HepG2 (cell line): Measurements from ENCODE around the gene CAMK2N2. TPM values are rescaled to one million over a fixed set of nuclear protein-coding genes. Genes with fewer than 3 reads are reported as not detected.

Experiments used
- BRF2 ChIP-seq: sonication (generic); formaldehyde crosslinking; IDR thresholded peaks from 2 replicates; pipeline ENCODE4 v1.8.1; 2022; ENCODE audit warnings: mild to moderate bottlenecking, missing genetic modification reagents
- ELF1 ChIP-seq: sonication (generic); formaldehyde crosslinking; IDR thresholded peaks from 2 replicates; pipeline ENCODE4 v1.4.0; 2020; ENCODE audit warnings: missing genetic modification reagents
- ERF ChIP-seq: IDR thresholded peaks from 2 replicates; pipeline ENCODE4 v1.6.1; 2018; ENCODE audit warnings: missing biosample characterization, missing genetic modification reagents
- GATAD2A ChIP-seq: IDR thresholded peaks from 2 replicates; pipeline ENCODE4 v1.6.1; 2016
- HDAC2 ChIP-seq: sonication (generic); formaldehyde crosslinking; IDR thresholded peaks from 2 replicates; pipeline ENCODE4 v1.4.0; 2020; ENCODE audit warnings: missing genetic modification reagents
- IRX3 ChIP-seq: sonication (generic); formaldehyde crosslinking; IDR thresholded peaks from 2 replicates; pipeline ENCODE4 v1.8.1; 2023; ENCODE audit warnings: mild to moderate bottlenecking, low read depth, missing genetic modification reagents, borderline replicate concordance
- MTA3 ChIP-seq: sonication (generic); formaldehyde crosslinking; IDR thresholded peaks from 2 replicates; pipeline ENCODE4 v1.4.0; 2020; ENCODE audit warnings: missing genetic modification reagents
- MXD4 ChIP-seq: IDR thresholded peaks from 2 replicates; pipeline ENCODE4 v1.6.1; 2016; ENCODE audit warnings: mild to moderate bottlenecking, missing biosample characterization, missing genetic modification reagents
- POGZ ChIP-seq: sonication (generic); formaldehyde crosslinking; IDR thresholded peaks from 2 replicates; pipeline ENCODE4 v1.4.0; 2020; ENCODE audit warnings: mild to moderate bottlenecking, missing genetic modification reagents
- POLR2AphosphoS5 ChIP-seq: IDR thresholded peaks from 2 replicates; pipeline ENCODE4 v1.6.1; 2012; ENCODE audit warnings: low read depth, low read length
- SKIL ChIP-seq: sonication (generic); formaldehyde crosslinking; IDR thresholded peaks from 2 replicates; pipeline ENCODE4 v1.8.0; 2022; ENCODE audit warnings: missing genetic modification reagents, mild to moderate bottlenecking, moderate library complexity, borderline replicate concordance
- U2AF2 ChIP-seq: fragments of 200-400 bp; formaldehyde crosslinking; IDR thresholded peaks from 2 replicates; pipeline ENCODE4 v1.6.1; 2017; ENCODE audit warnings: low read depth, mild to moderate bottlenecking, low read length
- ZFP41 ChIP-seq: sonication (generic); formaldehyde crosslinking; IDR thresholded peaks from 2 replicates; pipeline ENCODE4 v1.4.0; 2020; ENCODE audit warnings: mild to moderate bottlenecking, missing genetic modification reagents, borderline replicate concordance
- ZMYM3 ChIP-seq: sonication (generic); formaldehyde crosslinking; IDR thresholded peaks from 2 replicates; pipeline ENCODE4 v1.5.1; 2020; ENCODE audit warnings: mild to moderate bottlenecking, missing genetic modification reagents
- ZNF20 ChIP-seq: sonication (generic); formaldehyde crosslinking; IDR thresholded peaks from 2 replicates; pipeline ENCODE4 v1.4.0; 2020; ENCODE audit warnings: mild to moderate bottlenecking, moderate library complexity, missing genetic modification reagents
- ZNF263 ChIP-seq: sonication (generic); formaldehyde crosslinking; IDR thresholded peaks from 2 replicates; pipeline ENCODE4 v1.4.0; 2020; ENCODE audit warnings: missing genetic modification reagents
- ZNF607 ChIP-seq: sonication (generic); formaldehyde crosslinking; IDR thresholded peaks from 2 replicates; pipeline ENCODE4 v1.5.1; 2020; ENCODE audit warnings: missing genetic modification reagents, mild to moderate bottlenecking, borderline replicate concordance
- ZNF616 ChIP-seq: sonication (generic); formaldehyde crosslinking; IDR thresholded peaks from 2 replicates; pipeline ENCODE4 v1.5.0; 2020; ENCODE audit warnings: low read depth, mild to moderate bottlenecking, missing genetic modification reagents
- ZNF619 ChIP-seq: sonication (generic); formaldehyde crosslinking; IDR thresholded peaks from 2 replicates; pipeline ENCODE4 v1.4.0; 2020; ENCODE audit warnings: mild to moderate bottlenecking, missing genetic modification reagents
- ZNF672 ChIP-seq: sonication (generic); formaldehyde crosslinking; IDR thresholded peaks from 2 replicates; pipeline ENCODE4 v1.8.1; 2022; ENCODE audit warnings: missing genetic modification reagents
- ZZZ3 ChIP-seq: sonication (generic); formaldehyde crosslinking; IDR thresholded peaks from 2 replicates; pipeline ENCODE4 v1.4.0; 2020; ENCODE audit warnings: missing genetic modification reagents, mild to moderate bottlenecking, borderline replicate concordance
- polyA plus RNA-seq, 8 experiments: library from polyadenylated mRNA; depleted of rRNA in 3 of 8; stranded (reverse) in 7 of 8; unstranded in 1 of 8; fragments of >200 nt; fragmentation: Illumina TruSeq in 4 of 8; extraction: Trizol in 4 of 8; gene quantifications; 2 replicates each; pipeline versions ENCODE4 v1.2.1 to v1.2.3, GENCODE V29; 2011 to 2016; ENCODE audit warnings: low read depth in 4 of 8, missing spikeins in 1 of 8, mixed read lengths in 1 of 8; ENCODE audit not compliant: insufficient read depth in 1 of 8
- total RNA-seq, 5 experiments: library from RNA; depleted of rRNA; stranded (reverse); fragments of >200 nt; fragmentation: Illumina TruSeq; extraction: Trizol; gene quantifications; 2 replicates each; pipeline ENCODE4 v1.2.3, GENCODE V29; 2016; ENCODE audit warnings: low read depth in 1 of 5

Gene CAMK2N2
- total and polyA plus RNA-seq, 2 of the 13 experiments (the other 11 are each of a cell fraction or from before 2014, with no cell fraction given): 0.12 to 0.27 TPM

GRCh38 chr3:184248454-184249411 is 12.6 kb downstream of the CAMK2N2 start, which contains the start of gene ALG3 (continued):
- TF ChIP-seq SKIL (CRISPR knock-in tag) (no peak), U2AF2 (no peak), ZNF619 (no peak), ZZZ3 (peak; percentile 71; the same call in 1 of the 2 replicates), POGZ (CRISPR knock-in tag) (peak; percentile 70; the same call in 1 of the 2 replicates), ERF (CRISPR knock-in tag) (peak; percentile 86), ZNF672 (CRISPR knock-in tag) (no peak), ZNF263 (CRISPR knock-in tag) (peak; percentile 47; the same call in 1 of the 2 replicates), ZNF616 (peak; percentile 83; the same call in 1 of the 2 replicates), BRF2 (CRISPR knock-in tag) (0 out of 2 replicates have a peak, but pooled peaks have one; percentile 57), GATAD2A (CRISPR knock-in tag) (0 out of 2 replicates have a peak, but pooled peaks have one; percentile 45), HDAC2 (peak; percentile 48), MXD4 (CRISPR knock-in tag) (no peak; the same call in 1 of the 2 replicates), ZFP41 (CRISPR knock-in tag) (no peak), MTA3 (no peak), ZNF20 (CRISPR knock-in tag) (no peak), ZMYM3 (CRISPR knock-in tag) (peak; percentile 64), ZNF607 (CRISPR knock-in tag) (peak; percentile 25; the same call in 1 of the 2 replicates), POLR2AphosphoS5 (peak; percentile 69), IRX3 (peak; percentile 65; the same call in 1 of the 2 replicates), ELF1 (peak; percentile 72)
